HT1080 (cell line): ENCODE results near the gene CHAC1. TPM values are rescaled to one million over a fixed set of nuclear protein-coding genes. Genes with fewer than 3 reads are reported as not detected.

ENCODE experiments used
- DNase-seq: peaks from one replicate; pipeline ENCODE4 v3.0.0-alpha.2; 2015; ENCODE audit warnings: low read depth
- small RNA-seq: library from RNA; depleted of rRNA; stranded (forward); fragments of <200 nt; gene quantifications from one replicate; pipeline ENCODE3, GENCODE V24; 2014
- total RNA-seq: library from RNA; depleted of rRNA; stranded (reverse); fragments of >200 nt; shearing (Covaris generic); gene quantifications from 2 replicates; pipeline ENCODE4 v1.2.3, GENCODE V29; 2014; rRNA removed

The CHAC1 gene
- total RNA-seq, 1 experiment from 2014 or later, result 11.8 TPM

GRCh38 chr15:40982855-40983254, 29.6 kb downstream of the CHAC1 start:
- peak; percentile 94 for DNase-seq

- DNase-seq, result no peak
Measured at GRCh38 chr15:40984406-40984805, 31.1 kb downstream of the CHAC1 start.

GRCh38 chr15:40984964-40985363, 31.7 kb downstream of the CHAC1 start:
- DNase-seq, result peak; percentile 90

- DNase-seq, result peak; percentile 73
Measured at GRCh38 chr15:40985541-40986330, 32.5 kb downstream of the CHAC1 start.

DNA sequence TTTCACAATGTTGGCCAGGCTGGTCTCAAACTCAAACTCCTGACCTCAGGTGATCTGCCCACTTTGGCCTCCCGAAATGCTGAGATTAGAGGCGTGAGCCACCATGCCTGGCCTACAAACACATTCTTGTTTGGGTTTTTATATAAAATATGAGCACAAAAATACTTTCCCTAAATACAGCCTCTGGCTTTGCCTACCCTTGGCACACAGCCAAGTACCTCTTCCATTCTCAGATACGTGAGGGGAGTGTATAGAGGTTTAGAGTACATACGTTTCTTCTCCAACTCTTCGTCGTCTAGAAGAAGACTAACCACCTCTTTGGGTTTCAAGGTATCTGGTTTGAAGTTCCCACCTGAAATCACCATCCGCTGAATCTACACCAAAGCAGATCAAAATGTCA, 33.5 kb downstream of the CHAC1 start:
- DNase-seq, result no peak

DNA sequence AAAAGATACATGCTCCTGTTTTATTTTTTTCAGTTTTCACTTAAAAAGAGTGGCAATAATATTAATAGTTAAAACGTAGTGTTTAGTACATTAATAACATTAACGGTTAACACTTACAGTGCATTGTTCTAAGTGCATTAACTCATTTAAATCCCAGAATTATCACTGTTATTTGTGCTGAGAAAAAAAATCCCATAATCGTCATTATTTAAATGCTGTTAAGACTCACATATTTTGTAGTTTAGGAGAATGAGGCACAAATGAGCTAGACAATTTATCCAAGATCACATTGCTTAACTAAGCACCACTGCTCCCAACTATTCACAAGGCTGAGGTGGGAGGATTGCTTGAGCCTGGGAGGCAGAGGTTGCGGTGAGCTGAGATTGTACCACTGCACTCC, 34.9 kb downstream of the CHAC1 start:
- no peak for DNase-seq

DNA sequence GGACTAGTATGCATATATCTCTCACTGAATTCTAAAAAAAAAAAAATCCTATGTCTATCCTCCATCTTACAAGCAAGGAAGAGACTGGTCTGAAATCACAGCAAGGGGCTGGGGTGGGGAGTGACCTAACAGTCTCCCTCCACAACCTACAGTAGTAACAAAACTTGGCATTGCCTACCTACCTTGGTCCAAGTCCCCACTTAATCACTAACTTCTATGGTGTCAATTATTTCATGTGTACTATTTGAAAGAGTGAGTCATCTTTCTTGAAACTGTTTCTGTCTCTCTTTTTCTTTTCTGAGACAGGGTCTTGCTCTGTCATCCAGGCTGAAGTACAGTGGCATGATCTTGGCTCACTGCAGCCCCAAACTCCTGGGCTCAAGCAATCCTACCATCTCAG, 36.8 kb downstream of the CHAC1 start:
- no peak for DNase-seq

DNA sequence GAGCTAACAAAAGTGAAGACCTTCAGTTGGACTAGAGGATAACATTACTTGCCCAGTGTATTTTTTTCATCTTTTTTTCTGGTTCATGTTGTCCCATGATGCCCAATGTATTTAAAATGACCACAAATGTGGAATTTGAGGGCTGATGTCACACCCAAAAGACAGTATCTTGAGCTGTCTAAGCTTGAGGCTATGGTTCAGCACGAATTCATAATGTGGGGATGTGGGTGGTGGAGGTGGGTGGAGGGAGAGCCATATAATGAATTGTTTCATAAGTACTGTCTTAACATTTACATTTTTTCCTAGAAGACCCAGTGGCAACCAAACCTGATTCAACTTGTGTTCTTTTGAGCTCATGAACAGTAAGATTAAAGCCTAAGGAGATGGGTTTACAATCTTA, 37.5 kb downstream of the CHAC1 start:
- DNase-seq, result no peak

GRCh38 chr15:40991355-40991754, 38.1 kb downstream of the CHAC1 start:
- DNase-seq, result no peak

DNA sequence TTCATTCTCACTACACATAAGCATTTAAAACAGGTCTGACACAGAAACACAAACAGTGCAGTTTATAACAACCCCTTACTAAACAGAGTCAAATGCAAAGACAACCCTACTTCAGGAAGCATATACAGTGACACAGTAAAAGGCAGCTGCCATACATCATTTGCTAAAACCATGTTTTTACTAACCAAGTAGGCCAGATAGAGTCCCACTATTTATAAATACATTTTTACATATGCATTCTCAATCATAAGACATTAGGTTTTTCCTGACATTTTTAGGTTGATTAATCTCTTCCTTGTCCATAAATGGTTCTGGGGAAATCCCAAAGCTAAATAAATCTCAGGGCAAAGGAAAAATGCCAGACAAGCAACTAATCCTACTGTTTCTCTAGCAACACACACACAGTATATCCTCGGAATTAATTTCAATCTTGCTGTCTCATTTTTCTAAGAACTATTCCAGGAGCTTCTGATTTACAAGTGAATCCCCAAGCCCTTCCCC, 39.0 kb downstream of the CHAC1 start:
- DNase-seq, result no peak

DNA sequence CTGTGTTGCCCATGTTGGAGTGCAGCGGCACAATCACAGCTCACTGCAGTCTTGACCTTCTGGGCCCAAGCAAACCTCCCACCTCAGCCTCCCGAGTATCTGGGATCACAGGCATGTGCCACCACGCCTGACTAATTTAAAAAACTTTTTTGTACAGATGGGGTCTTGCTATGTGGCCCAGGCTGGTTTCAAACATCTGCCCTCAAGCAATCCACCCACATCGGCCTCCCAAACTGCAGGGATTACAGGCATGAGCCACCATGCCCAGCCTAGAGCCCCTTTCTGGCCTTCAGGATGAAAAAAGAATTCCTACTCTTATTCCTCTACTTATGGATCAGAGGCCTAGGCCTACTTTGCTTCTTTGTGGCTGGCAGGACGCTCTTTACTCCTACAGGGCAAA, 39.6 kb downstream of the CHAC1 start:
- DNase-seq, result no peak

- DNase-seq, result no peak
Measured at GRCh38 chr15:40995656-40996055, 42.4 kb downstream of the CHAC1 start.

DNA sequence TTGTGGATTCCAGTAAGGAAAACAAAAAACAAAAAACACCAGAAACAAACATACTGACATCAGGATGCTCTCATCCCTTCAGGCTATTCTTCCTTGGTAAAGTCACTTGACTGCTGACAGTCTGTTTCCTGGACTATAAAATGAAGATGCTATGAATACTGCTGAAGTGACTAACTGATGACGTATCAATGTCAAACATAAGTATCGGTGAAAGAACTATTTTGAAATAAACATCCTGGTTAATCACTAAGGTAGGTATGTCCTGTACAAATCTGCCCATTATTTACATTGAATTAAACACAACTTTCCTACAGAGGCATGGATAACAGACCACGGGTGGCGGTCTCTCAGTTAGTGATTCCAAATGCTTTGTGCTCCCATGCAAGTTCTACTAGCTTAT, 45.9 kb downstream of the CHAC1 start:
- DNase-seq, result peak; percentile 74

DNA sequence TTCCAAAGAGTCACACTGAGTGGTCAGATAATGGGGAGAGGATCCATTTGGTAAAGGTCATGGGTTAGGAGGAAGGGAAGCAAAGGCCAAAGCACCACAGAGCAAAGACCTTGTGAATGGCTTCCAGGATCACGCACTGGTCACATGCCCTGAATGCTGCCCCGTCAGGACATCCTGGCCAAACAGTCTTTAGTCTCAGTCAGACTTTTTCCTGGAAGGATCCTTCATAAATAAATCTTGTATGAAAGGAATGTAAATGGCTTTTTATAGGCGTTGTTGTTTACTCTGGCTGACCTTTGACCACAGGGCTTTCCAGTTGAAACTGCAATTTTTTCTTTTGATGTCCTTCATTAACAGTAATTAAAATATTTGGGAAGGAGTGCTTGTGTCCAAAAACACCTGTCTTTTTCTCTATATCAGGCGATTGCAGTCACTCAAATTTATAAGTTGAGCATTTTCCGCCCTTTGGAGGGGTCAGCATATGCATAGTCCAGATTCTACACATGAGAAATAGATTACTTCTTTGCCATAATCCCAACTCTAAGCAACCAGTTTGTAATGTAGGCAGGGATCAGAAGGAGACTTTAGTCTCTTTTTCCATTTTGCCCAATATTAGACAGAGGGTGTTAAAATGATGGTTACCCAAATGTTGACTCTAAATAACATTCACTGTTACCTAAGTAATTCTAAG, 48.4 kb downstream of the CHAC1 start:
- no peak for DNase-seq

GRCh38 chr15:41004490-41004889, 51.2 kb downstream of the CHAC1 start:
- no peak for DNase-seq

Small RNA genes within 50 kb of the gene (small RNA-seq; reads per million reads assigned to genes)
- gene ISCA1P4, result not detected

Other genes starting within 250 kb of the CHAC1 start
- gene RMDN3, start 198.2 kb upstream of the CHAC1 start, total RNA-seq, result 12.9 and 26.9 TPM in 2 replicates
- gene GCHFR, start 189.4 kb upstream of the CHAC1 start, total RNA-seq, result 0.51 TPM in 1 of 2 replicates, not detected in the other
- 0.16 and 0.27 TPM in 2 replicates for gene C15orf62, start 183.5 kb upstream of the CHAC1 start, total RNA-seq
- gene ZFYVE19, start 146.4 kb upstream of the CHAC1 start, total RNA-seq, result 18.4 and 22.3 TPM in 2 replicates
- 28.0 and 40.7 TPM in 2 replicates for gene DNAJC17, start 146.0 kb upstream of the CHAC1 start, total RNA-seq
- gene PPP1R14D, start 124.8 kb upstream of the CHAC1 start, total RNA-seq, result not detected in 2 replicates
- 0.35 and 0.63 TPM in 2 replicates for gene SPINT1, start 109.4 kb upstream of the CHAC1 start, total RNA-seq
- 0.43 and 1.5 TPM in 2 replicates for gene RHOV, start 79.2 kb upstream of the CHAC1 start, total RNA-seq
- gene VPS18, start 59.0 kb upstream of the CHAC1 start, total RNA-seq, result 36.4 and 36.8 TPM in 2 replicates
- gene DLL4, start 24.1 kb upstream of the CHAC1 start, total RNA-seq, result 0.20 and 0.31 TPM in 2 replicates
- 27.6 and 46.3 TPM in 2 replicates for gene INO80, start 162.8 kb downstream of the CHAC1 start, total RNA-seq